A172 (cell line): ENCODE measurements around the gene COG2. TPM values are rescaled to one million over a fixed set of nuclear protein-coding genes. Genes with fewer than 3 reads are reported as not detected.
A peak's percentile ranks its signal among the peaks of the same experiment; 100 is the strongest.
"Not testable (repeated sequence)": the region's sequence is repeated elsewhere in the genome, so short reads cannot be mapped to it uniquely, and the experiment has no call there.

Experiments used
- DNase-seq: peaks from one replicate; pipeline ENCODE4 v3.0.0-alpha.2; 2015; ENCODE audit warnings: low spot score
- total RNA-seq: library from RNA; depleted of rRNA; stranded (reverse); fragments of >200 nt; shearing (Covaris generic); gene quantifications from 2 replicates; pipeline ENCODE4 v1.2.3, GENCODE V29; 2014; rRNA removed

The COG2 gene
- 30.7 and 31.7 TPM in 2 replicates for total RNA-seq

- peak; percentile 83 for DNase-seq
These were observed at the start of gene COG2 for GRCh38 chr1:230642263-230642959. Gene COG2, plus strand, starts transcription at chr1:230642481. Its CDS starts 126 bp downstream, at chr1:230642607.

- DNase-seq: no peak
These were observed 49.4 kb upstream of the COG2 start for GRCh38 chr1:230592848-230593414.

- no peak for DNase-seq
These were observed 48.0 kb upstream of the COG2 start for GRCh38 chr1:230594214-230594773.

GRCh38 chr1:230595181-230595580 is 47.1 kb upstream of the COG2 start:
- no peak for DNase-seq

- DNase-seq: no peak
These were observed 46.0 kb upstream of the COG2 start for GRCh38 chr1:230596306-230596705.

GRCh38 chr1:230598745-230599144 is 43.5 kb upstream of the COG2 start:
- DNase-seq: no peak

GRCh38 chr1:230599926-230600656 is 42.2 kb upstream of the COG2 start:
- no peak for DNase-seq

- not testable (repeated sequence) for DNase-seq
These were observed 41.5 kb upstream of the COG2 start for GRCh38 chr1:230600657-230601400.

- no peak for DNase-seq
These were observed 33.1 kb upstream of the COG2 start for GRCh38 chr1:230609208-230609607.

GRCh38 chr1:230610589-230610988 is 31.7 kb upstream of the COG2 start:
- no peak for DNase-seq

- no peak for DNase-seq
These were observed 31.0 kb upstream of the COG2 start for GRCh38 chr1:230611128-230611877.

GRCh38 chr1:230611878-230612235 is 30.4 kb upstream of the COG2 start:
- no peak for DNase-seq

- DNase-seq: no peak
These were observed 29.6 kb upstream of the COG2 start for GRCh38 chr1:230612651-230613050.

- DNase-seq: no peak
These were observed 28.2 kb upstream of the COG2 start for GRCh38 chr1:230614121-230614520.

GRCh38 chr1:230618537-230618936 is 23.7 kb upstream of the COG2 start:
- no peak for DNase-seq

GRCh38 chr1:230620649-230621323 is 21.5 kb upstream of the COG2 start:
- no peak for DNase-seq

GRCh38 chr1:230621324-230622030 is 20.8 kb upstream of the COG2 start:
- no peak for DNase-seq

- no peak for DNase-seq
These were observed 20.1 kb upstream of the COG2 start for GRCh38 chr1:230622151-230622550.

- DNase-seq: no peak
These were observed 18.1 kb upstream of the COG2 start for GRCh38 chr1:230624097-230624713.

GRCh38 chr1:230626232-230626631 is 16.0 kb upstream of the COG2 start:
- no peak for DNase-seq
